Panc1 (cell line): ENCODE results near the gene PGS1.

ENCODE experiments used
- POLR2AphosphoS5 ChIP-seq: IDR thresholded peaks from 2 replicates; pipeline ENCODE4 v1.6.1; 2012; ENCODE audit warnings: mild to moderate bottlenecking, low read depth, low read length, moderate library complexity
- SIN3A ChIP-seq: IDR thresholded peaks from 2 replicates; pipeline ENCODE4 v1.6.1; 2012; ENCODE audit warnings: low read depth, mild to moderate bottlenecking, low read length, moderate library complexity, borderline replicate concordance; ENCODE audit not compliant: insufficient read depth
- TCF7L2 ChIP-seq: IDR thresholded peaks from 2 replicates; pipeline ENCODE4 v1.6.1; 2011; ENCODE audit warnings: mild to moderate bottlenecking, low read depth, low read length, inconsistent platforms
- TF ChIP-seq, protein P1 (sequence below): fragments of 450-650 bp; IDR thresholded peaks from 2 replicates; pipeline ENCODE4 v1.5.1; 2017; ENCODE audit warnings: mild to moderate bottlenecking
- TF ChIP-seq, protein P2 (sequence below), 2 experiments: IDR thresholded peaks; 2 replicates each; pipeline ENCODE4 v1.6.1; 2011 to 2012; ENCODE audit warnings: low read depth in 2 of 2, control low read depth in 1 of 2, low read length in 1 of 2, mild to moderate bottlenecking in 1 of 2, moderate library complexity in 1 of 2; ENCODE audit not compliant: insufficient read depth in 1 of 2

- TF ChIP-seq, protein P1, sequence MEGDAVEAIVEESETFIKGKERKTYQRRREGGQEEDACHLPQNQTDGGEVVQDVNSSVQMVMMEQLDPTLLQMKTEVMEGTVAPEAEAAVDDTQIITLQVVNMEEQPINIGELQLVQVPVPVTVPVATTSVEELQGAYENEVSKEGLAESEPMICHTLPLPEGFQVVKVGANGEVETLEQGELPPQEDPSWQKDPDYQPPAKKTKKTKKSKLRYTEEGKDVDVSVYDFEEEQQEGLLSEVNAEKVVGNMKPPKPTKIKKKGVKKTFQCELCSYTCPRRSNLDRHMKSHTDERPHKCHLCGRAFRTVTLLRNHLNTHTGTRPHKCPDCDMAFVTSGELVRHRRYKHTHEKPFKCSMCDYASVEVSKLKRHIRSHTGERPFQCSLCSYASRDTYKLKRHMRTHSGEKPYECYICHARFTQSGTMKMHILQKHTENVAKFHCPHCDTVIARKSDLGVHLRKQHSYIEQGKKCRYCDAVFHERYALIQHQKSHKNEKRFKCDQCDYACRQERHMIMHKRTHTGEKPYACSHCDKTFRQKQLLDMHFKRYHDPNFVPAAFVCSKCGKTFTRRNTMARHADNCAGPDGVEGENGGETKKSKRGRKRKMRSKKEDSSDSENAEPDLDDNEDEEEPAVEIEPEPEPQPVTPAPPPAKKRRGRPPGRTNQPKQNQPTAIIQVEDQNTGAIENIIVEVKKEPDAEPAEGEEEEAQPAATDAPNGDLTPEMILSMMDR = no peak
- TF ChIP-seq POLR2AphosphoS5 = no peak
- TF ChIP-seq, protein P2, sequence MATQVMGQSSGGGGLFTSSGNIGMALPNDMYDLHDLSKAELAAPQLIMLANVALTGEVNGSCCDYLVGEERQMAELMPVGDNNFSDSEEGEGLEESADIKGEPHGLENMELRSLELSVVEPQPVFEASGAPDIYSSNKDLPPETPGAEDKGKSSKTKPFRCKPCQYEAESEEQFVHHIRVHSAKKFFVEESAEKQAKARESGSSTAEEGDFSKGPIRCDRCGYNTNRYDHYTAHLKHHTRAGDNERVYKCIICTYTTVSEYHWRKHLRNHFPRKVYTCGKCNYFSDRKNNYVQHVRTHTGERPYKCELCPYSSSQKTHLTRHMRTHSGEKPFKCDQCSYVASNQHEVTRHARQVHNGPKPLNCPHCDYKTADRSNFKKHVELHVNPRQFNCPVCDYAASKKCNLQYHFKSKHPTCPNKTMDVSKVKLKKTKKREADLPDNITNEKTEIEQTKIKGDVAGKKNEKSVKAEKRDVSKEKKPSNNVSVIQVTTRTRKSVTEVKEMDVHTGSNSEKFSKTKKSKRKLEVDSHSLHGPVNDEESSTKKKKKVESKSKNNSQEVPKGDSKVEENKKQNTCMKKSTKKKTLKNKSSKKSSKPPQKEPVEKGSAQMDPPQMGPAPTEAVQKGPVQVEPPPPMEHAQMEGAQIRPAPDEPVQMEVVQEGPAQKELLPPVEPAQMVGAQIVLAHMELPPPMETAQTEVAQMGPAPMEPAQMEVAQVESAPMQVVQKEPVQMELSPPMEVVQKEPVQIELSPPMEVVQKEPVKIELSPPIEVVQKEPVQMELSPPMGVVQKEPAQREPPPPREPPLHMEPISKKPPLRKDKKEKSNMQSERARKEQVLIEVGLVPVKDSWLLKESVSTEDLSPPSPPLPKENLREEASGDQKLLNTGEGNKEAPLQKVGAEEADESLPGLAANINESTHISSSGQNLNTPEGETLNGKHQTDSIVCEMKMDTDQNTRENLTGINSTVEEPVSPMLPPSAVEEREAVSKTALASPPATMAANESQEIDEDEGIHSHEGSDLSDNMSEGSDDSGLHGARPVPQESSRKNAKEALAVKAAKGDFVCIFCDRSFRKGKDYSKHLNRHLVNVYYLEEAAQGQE (IDR thresholded peaks at IDR 0.05; ENCODE audit: insufficient read depth in 1 of 2, low read depth in 2 of 2, low read length in 1 of 2) = no peak
- TF ChIP-seq TCF7L2 = no peak
- TF ChIP-seq SIN3A = no peak
These were observed 57.0 kb downstream of the PGS1 start for GRCh38 chr17:78435330-78436005.
